Vagina (tissue), 2 donors: Measurements from ENCODE around the gene ERP27. TPM values are rescaled to one million over a fixed set of nuclear protein-coding genes. Genes with fewer than 3 reads are reported as not detected.

ENCODE experiments used
- DNase-seq, 2 donors: peaks; one replicate each; pipeline ENCODE4 v3.0.0-alpha.2; 2017; ENCODE audit errors: extremely low spot score in 2 of 2
- H3K27ac ChIP-seq: fragments of 200-600 bp; sonication (generic); one replicate; pipeline ENCODE4 v1.5.1; 2019
- H3K27me3 ChIP-seq: fragments of 200-600 bp; sonication (generic); one replicate; pipeline ENCODE4 v1.5.1; 2019
- H3K36me3 ChIP-seq, 2 donors: fragments of 200-600 bp; sonication (generic); one replicate each; pipeline ENCODE4 v1.5.1; 2017 to 2019
- H3K4me1 ChIP-seq: fragments of 200-600 bp; sonication (generic); one replicate; pipeline ENCODE4 v1.5.1; 2019
- H3K4me3 ChIP-seq, 2 donors: fragments of 200-600 bp; sonication (generic); 1 replicate in 1 of 2; 2 replicates in 1 of 2; pipeline ENCODE4 v1.5.1; 2016 to 2019
- H3K9me3 ChIP-seq: fragments of 200-600 bp; sonication (generic); one replicate; pipeline ENCODE4 v1.5.1; 2019
- CTCF ChIP-seq, 3 experiments: fragments of 450-650 bp in 2 of 3; fragments of 200-600 bp in 1 of 3; sonication (generic) in 1 of 3; IDR thresholded peaks; one replicate each; pipeline ENCODE4 v1.5.1; 2017 to 2019; ENCODE audit warnings: antibody characterized with exemption in 3 of 3, mild to moderate bottlenecking in 2 of 3, moderate library complexity in 2 of 3
- POLR2A ChIP-seq, 2 donors: fragments of 450-650 bp; IDR thresholded peaks; one replicate each; pipeline ENCODE4 v1.6.1; 2017; ENCODE audit warnings: antibody characterized with exemption in 2 of 2, mild to moderate bottlenecking in 2 of 2, moderate library complexity in 2 of 2
- POLR2AphosphoS5 ChIP-seq, 2 donors: sonication (generic); formaldehyde crosslinking; IDR thresholded peaks; one replicate each; pipeline ENCODE4 v1.9.0; 2017; ENCODE audit warnings: antibody characterized with exemption in 2 of 2, mild to moderate bottlenecking in 2 of 2, low read depth in 1 of 2; ENCODE audit not compliant: insufficient read depth in 1 of 2
- intact Hi-C: fragments of 100-400 bp; cut with DNase I; formaldehyde crosslinking; loops from one replicate; pipeline ENCODE4 v1.15.1; 2023
- total RNA-seq: library from RNA; depleted of rRNA; stranded (reverse); fragments of >200 nt; gene quantifications from one replicate; pipeline ENCODE4 v1.2.3, GENCODE V29; 2016

Gene ERP27
- total RNA-seq, 1 donor from 2014 or later = 2.2 TPM

GRCh38 chr12:14964406-14964805, 26.1 kb upstream of the ERP27 start:
- intact Hi-C loops = no loop called here
- TF ChIP-seq POLR2A (IDR thresholded peaks at IDR 0.05) (no peak), CTCF (IDR thresholded peaks at IDR 0.05) (no peak), POLR2AphosphoS5 (IDR thresholded peaks at IDR 0.05; ENCODE audit: insufficient read depth in 1 of 2, low read depth in 1 of 2) (no peak)

GRCh38 chr12:14963520-14963919, 25.2 kb upstream of the ERP27 start:
- peaks cover 28% of the 10 kb centered on the region for H3K4me1 ChIP-seq
- H3K27ac ChIP-seq = no peak overlapping the region
- no peak overlapping the region for H3K4me3 ChIP-seq
- no peaks in the 10 kb centered on the region for H3K27me3 ChIP-seq
- no peak for DNase-seq
- intact Hi-C loops = no loop called here
- H3K9me3 ChIP-seq = no peaks in the 10 kb centered on the region
- no peaks in the 10 kb centered on the region for H3K36me3 ChIP-seq
- TF ChIP-seq POLR2AphosphoS5 (IDR thresholded peaks at IDR 0.05; ENCODE audit: insufficient read depth in 1 of 2, low read depth in 1 of 2) (no peak), POLR2A (IDR thresholded peaks at IDR 0.05) (no peak), CTCF (IDR thresholded peaks at IDR 0.05) (no peak)

More at GRCh38 chr12:14964406-14964805, 26.1 kb upstream of the ERP27 start:
- no peak for DNase-seq
- H3K9me3 ChIP-seq = no peaks in the 10 kb centered on the region
- H3K4me3 ChIP-seq = no peak overlapping the region
- no peak overlapping the region for H3K27ac ChIP-seq
- H3K36me3 ChIP-seq = no peaks in the 10 kb centered on the region
- H3K27me3 ChIP-seq = no peaks in the 10 kb centered on the region
- peaks cover 20% of the 10 kb centered on the region for H3K4me1 ChIP-seq

GRCh38 chr12:14962797-14963196, 24.5 kb upstream of the ERP27 start:
- Histone ChIP-seq H3K27me3 (no peaks in the 10 kb centered on the region), H3K4me3 (no peak overlapping the region), H3K27ac (no peak overlapping the region), H3K9me3 (no peaks in the 10 kb centered on the region), H3K36me3 (no peaks in the 10 kb centered on the region), H3K4me1 (peaks cover 35% of the 10 kb centered on the region)
- intact Hi-C loops = no loop called here
- no peak for DNase-seq
- no peak for TF ChIP-seq POLR2A (IDR thresholded peaks at IDR 0.05)
- TF ChIP-seq POLR2AphosphoS5 (IDR thresholded peaks at IDR 0.05; ENCODE audit: insufficient read depth in 1 of 2, low read depth in 1 of 2) = no peak
- TF ChIP-seq CTCF (IDR thresholded peaks at IDR 0.05) = no peak

- H3K4me1 ChIP-seq = peaks cover 41% of the 10 kb centered on the region
- no peaks in the 10 kb centered on the region for H3K9me3 ChIP-seq
- TF ChIP-seq POLR2AphosphoS5 (IDR thresholded peaks at IDR 0.05; ENCODE audit: insufficient read depth in 1 of 2, low read depth in 1 of 2) (no peak), CTCF (IDR thresholded peaks at IDR 0.05) (no peak), POLR2A (IDR thresholded peaks at IDR 0.05) (no peak)
- H3K4me3 ChIP-seq = peak overlapping the region in 1 of 2 donors; percentile 44
- intact Hi-C loops = no loop called here
- no peaks in the 10 kb centered on the region for H3K27me3 ChIP-seq
- no peak overlapping the region for H3K27ac ChIP-seq
- no peak for DNase-seq
- H3K36me3 ChIP-seq = no peaks in the 10 kb centered on the region
These were observed 23.8 kb upstream of the ERP27 start for GRCh38 chr12:14962153-14962539.

GRCh38 chr12:14961466-14962152, 23.3 kb upstream of the ERP27 start, which contains the start of gene ARHGDIB:
Gene ARHGDIB, minus strand, starts transcription at chr12:14961601. Its CDS starts 10,889 bp downstream, at chr12:14950712.
- no peaks in the 10 kb centered on the region for H3K9me3 ChIP-seq
- DNase-seq = no peak
- intact Hi-C loops = no loop called here
- H3K27me3 ChIP-seq = no peaks in the 10 kb centered on the region
- TF ChIP-seq POLR2AphosphoS5 (IDR thresholded peaks at IDR 0.05; ENCODE audit: insufficient read depth in 1 of 2, low read depth in 1 of 2) = no peak
- peak in 1 of 2 donors; percentile 9 for TF ChIP-seq POLR2A (IDR thresholded peaks at IDR 0.05)
- TF ChIP-seq CTCF (IDR thresholded peaks at IDR 0.05) = no peak
- H3K27ac ChIP-seq = peak within 1 kb of the TSS; percentile 62
- H3K4me3 ChIP-seq = peak within 1 kb of the TSS; percentile 14 to 44
- no peaks in the 10 kb centered on the region for H3K36me3 ChIP-seq
- H3K4me1 ChIP-seq = peaks cover 44% of the 10 kb centered on the region
